Lower leg skin (tissue), 3 donors: ENCODE data around the gene BRD3.

Source experiments
- CTCF ChIP-seq, 3 donors: fragments of 450-650 bp; IDR thresholded peaks; one replicate each; pipeline ENCODE4 v1.5.1; 2016; ENCODE audit warnings: antibody characterized with exemption in 3 of 3, mild to moderate bottlenecking in 3 of 3, moderate library complexity in 2 of 3
- POLR2A ChIP-seq, 2 donors: fragments of 450-650 bp; IDR thresholded peaks; one replicate each; pipeline ENCODE4 v1.6.1; 2016 to 2017; ENCODE audit warnings: antibody characterized with exemption in 2 of 2, mild to moderate bottlenecking in 1 of 2, moderate library complexity in 1 of 2

- TF ChIP-seq POLR2A (IDR thresholded peaks at IDR 0.05) (no peak), CTCF (IDR thresholded peaks at IDR 0.05) (no peak)
Measured at GRCh38 chr9:134071149-134071548, 3.3 kb upstream of the BRD3 start.
